HepG2 (cell line): ENCODE data around the gene RNF208. TPM values are rescaled to one million over a fixed set of nuclear protein-coding genes. Genes with fewer than 3 reads are reported as not detected.

ENCODE experiments used
- AKAP8 ChIP-seq: sonication (generic); formaldehyde crosslinking; IDR thresholded peaks from 2 replicates; pipeline ENCODE4 v1.5.1; 2020; ENCODE audit warnings: mild to moderate bottlenecking, missing genetic modification reagents
- CBX5 ChIP-seq: sonication (generic); formaldehyde crosslinking; IDR thresholded peaks from 2 replicates; pipeline ENCODE4 v1.4.0; 2020; ENCODE audit warnings: missing genetic modification reagents, borderline replicate concordance
- DNMT3B ChIP-seq: conservative IDR thresholded peaks from 2 replicates; pipeline ENCODE4 v1.6.1; 2016; ENCODE audit warnings: missing biosample characterization, control low read depth
- GABPB1 ChIP-seq: IDR thresholded peaks from 2 replicates; pipeline ENCODE4 v1.6.1; 2016; ENCODE audit warnings: mild to moderate bottlenecking, missing genetic modification reagents, moderate library complexity, missing compliant biosample characterization
- HCFC1 ChIP-seq: fragments of 150-350 bp; IDR thresholded peaks from 2 replicates; pipeline ENCODE4 v1.6.1; 2014; ENCODE audit warnings: low read depth, low read length
- KLF9 ChIP-seq: IDR thresholded peaks from 2 replicates; pipeline ENCODE4 v1.6.1; 2016; ENCODE audit warnings: low read depth
- NCOA1 ChIP-seq: sonication (generic); formaldehyde crosslinking; IDR thresholded peaks from 2 replicates; pipeline ENCODE4 v1.9.0; 2021; ENCODE audit warnings: missing genetic modification reagents
- NCOA2 ChIP-seq: sonication (generic); formaldehyde crosslinking; IDR thresholded peaks from 2 replicates; pipeline ENCODE4 v1.8.0; 2022; ENCODE audit warnings: inconsistent platforms
- PAX8 ChIP-seq: sonication (generic); formaldehyde crosslinking; IDR thresholded peaks from 2 replicates; pipeline ENCODE4 v1.8.0; 2022; ENCODE audit warnings: mild to moderate bottlenecking, missing genetic modification reagents, borderline replicate concordance
- RFXAP ChIP-seq: sonication (generic); formaldehyde crosslinking; IDR thresholded peaks from 2 replicates; pipeline ENCODE4 v1.4.0; 2020; ENCODE audit warnings: missing genetic modification reagents, borderline replicate concordance
- SIX1 ChIP-seq: sonication (generic); formaldehyde crosslinking; IDR thresholded peaks from 2 replicates; pipeline ENCODE4 v1.4.0; 2020; ENCODE audit warnings: missing genetic modification reagents, borderline replicate concordance
- SOX5 ChIP-seq: IDR thresholded peaks from 2 replicates; pipeline ENCODE4 v1.6.1; 2016; ENCODE audit warnings: borderline replicate concordance
- TEAD2 ChIP-seq: sonication (generic); formaldehyde crosslinking; IDR thresholded peaks from 2 replicates; pipeline ENCODE4 v1.9.0; 2021; ENCODE audit warnings: missing genetic modification reagents
- ZNF224 ChIP-seq: sonication (generic); formaldehyde crosslinking; IDR thresholded peaks from 2 replicates; pipeline ENCODE4 v1.5.0; 2020; ENCODE audit warnings: mild to moderate bottlenecking, missing genetic modification reagents
- ZNF496 ChIP-seq: sonication (generic); formaldehyde crosslinking; IDR thresholded peaks from 2 replicates; pipeline ENCODE4 v1.8.1; 2023; ENCODE audit warnings: mild to moderate bottlenecking, moderate library complexity, missing genetic modification reagents; ENCODE audit not compliant: insufficient replicate concordance
- polyA plus RNA-seq, 8 experiments: library from polyadenylated mRNA; depleted of rRNA in 3 of 8; stranded (reverse) in 7 of 8; unstranded in 1 of 8; fragments of >200 nt; fragmentation: Illumina TruSeq in 4 of 8; extraction: Trizol in 4 of 8; gene quantifications; 2 replicates each; pipeline versions ENCODE4 v1.2.1 to v1.2.3, GENCODE V29; 2011 to 2016; ENCODE audit warnings: low read depth in 4 of 8, missing spikeins in 1 of 8, mixed read lengths in 1 of 8; ENCODE audit not compliant: insufficient read depth in 1 of 8
- total RNA-seq, 5 experiments: library from RNA; depleted of rRNA; stranded (reverse); fragments of >200 nt; fragmentation: Illumina TruSeq; extraction: Trizol; gene quantifications; 2 replicates each; pipeline ENCODE4 v1.2.3, GENCODE V29; 2016; ENCODE audit warnings: low read depth in 1 of 5
- TF ChIP-seq, protein P1 (sequence below): sonication (generic); formaldehyde crosslinking; IDR thresholded peaks from 2 replicates; pipeline ENCODE4 v1.4.0; 2020; ENCODE audit warnings: low read depth, missing genetic modification reagents
- TF ChIP-seq, protein P2 (sequence below): IDR thresholded peaks from 2 replicates; pipeline ENCODE4 v1.6.1; 2018; ENCODE audit warnings: missing genetic modification reagents
- TF ChIP-seq, protein P3 (sequence below): sonication (generic); formaldehyde crosslinking; IDR thresholded peaks from 2 replicates; pipeline ENCODE4 v1.5.1; 2020; ENCODE audit warnings: missing genetic modification reagents, mild to moderate bottlenecking, borderline replicate concordance
- TF ChIP-seq, protein P4 (sequence below), 2 experiments: IDR thresholded peaks; 2 replicates each; pipeline ENCODE4 v1.6.1; 2011 to 2012; ENCODE audit warnings: low read length in 2 of 2, borderline replicate concordance in 1 of 2, low read depth in 1 of 2, mild to moderate bottlenecking in 1 of 2, moderate library complexity in 1 of 2

The RNF208 gene
- total and polyA plus RNA-seq, 2 of the 13 experiments (the other 11 are each of a cell fraction or from before 2014, with no cell fraction given): 1.6 to 2.1 TPM

- TF ChIP-seq, protein P1, sequence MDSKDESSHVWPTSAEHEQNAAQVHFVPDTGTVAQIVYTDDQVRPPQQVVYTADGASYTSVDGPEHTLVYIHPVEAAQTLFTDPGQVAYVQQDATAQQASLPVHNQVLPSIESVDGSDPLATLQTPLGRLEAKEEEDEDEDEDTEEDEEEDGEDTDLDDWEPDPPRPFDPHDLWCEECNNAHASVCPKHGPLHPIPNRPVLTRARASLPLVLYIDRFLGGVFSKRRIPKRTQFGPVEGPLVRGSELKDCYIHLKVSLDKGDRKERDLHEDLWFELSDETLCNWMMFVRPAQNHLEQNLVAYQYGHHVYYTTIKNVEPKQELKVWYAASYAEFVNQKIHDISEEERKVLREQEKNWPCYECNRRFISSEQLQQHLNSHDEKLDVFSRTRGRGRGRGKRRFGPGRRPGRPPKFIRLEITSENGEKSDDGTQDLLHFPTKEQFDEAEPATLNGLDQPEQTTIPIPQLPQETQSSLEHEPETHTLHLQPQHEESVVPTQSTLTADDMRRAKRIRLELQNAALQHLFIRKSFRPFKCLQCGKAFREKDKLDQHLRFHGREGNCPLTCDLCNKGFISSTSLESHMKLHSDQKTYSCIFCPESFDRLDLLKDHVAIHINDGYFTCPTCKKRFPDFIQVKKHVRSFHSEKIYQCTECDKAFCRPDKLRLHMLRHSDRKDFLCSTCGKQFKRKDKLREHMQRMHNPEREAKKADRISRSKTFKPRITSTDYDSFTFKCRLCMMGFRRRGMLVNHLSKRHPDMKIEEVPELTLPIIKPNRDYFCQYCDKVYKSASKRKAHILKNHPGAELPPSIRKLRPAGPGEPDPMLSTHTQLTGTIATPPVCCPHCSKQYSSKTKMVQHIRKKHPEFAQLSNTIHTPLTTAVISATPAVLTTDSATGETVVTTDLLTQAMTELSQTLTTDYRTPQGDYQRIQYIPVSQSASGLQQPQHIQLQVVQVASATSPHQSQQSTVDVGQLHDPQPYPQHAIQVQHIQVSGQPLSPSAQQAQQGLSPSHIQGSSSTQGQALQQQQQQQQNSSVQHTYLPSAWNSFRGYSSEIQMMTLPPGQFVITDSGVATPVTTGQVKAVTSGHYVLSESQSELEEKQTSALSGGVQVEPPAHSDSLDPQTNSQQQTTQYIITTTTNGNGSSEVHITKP (CRISPR knock-in tag): no peak
- TF ChIP-seq AKAP8 (CRISPR knock-in tag): peak; percentile 88
- peak; percentile 93; the same call in 1 of the 2 replicates for TF ChIP-seq NCOA1 (CRISPR knock-in tag)
- no peak for TF ChIP-seq ZNF496 (CRISPR knock-in tag)
- peak; percentile 56 for TF ChIP-seq SOX5 (CRISPR knock-in tag)
- TF ChIP-seq, protein P2, sequence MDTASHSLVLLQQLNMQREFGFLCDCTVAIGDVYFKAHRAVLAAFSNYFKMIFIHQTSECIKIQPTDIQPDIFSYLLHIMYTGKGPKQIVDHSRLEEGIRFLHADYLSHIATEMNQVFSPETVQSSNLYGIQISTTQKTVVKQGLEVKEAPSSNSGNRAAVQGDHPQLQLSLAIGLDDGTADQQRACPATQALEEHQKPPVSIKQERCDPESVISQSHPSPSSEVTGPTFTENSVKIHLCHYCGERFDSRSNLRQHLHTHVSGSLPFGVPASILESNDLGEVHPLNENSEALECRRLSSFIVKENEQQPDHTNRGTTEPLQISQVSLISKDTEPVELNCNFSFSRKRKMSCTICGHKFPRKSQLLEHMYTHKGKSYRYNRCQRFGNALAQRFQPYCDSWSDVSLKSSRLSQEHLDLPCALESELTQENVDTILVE (CRISPR knock-in tag): peak; percentile 68; the same call in 1 of the 2 replicates
- TF ChIP-seq KLF9: no peak
- TF ChIP-seq HCFC1: peak; percentile 91
- no peak for TF ChIP-seq TEAD2 (CRISPR knock-in tag)
- peak; percentile 93 for TF ChIP-seq CBX5 (CRISPR knock-in tag)
- TF ChIP-seq, protein P3, sequence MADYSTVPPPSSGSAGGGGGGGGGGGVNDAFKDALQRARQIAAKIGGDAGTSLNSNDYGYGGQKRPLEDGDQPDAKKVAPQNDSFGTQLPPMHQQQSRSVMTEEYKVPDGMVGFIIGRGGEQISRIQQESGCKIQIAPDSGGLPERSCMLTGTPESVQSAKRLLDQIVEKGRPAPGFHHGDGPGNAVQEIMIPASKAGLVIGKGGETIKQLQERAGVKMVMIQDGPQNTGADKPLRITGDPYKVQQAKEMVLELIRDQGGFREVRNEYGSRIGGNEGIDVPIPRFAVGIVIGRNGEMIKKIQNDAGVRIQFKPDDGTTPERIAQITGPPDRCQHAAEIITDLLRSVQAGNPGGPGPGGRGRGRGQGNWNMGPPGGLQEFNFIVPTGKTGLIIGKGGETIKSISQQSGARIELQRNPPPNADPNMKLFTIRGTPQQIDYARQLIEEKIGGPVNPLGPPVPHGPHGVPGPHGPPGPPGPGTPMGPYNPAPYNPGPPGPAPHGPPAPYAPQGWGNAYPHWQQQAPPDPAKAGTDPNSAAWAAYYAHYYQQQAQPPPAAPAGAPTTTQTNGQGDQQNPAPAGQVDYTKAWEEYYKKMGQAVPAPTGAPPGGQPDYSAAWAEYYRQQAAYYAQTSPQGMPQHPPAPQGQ (CRISPR knock-in tag): no peak
- no peak for TF ChIP-seq PAX8 (CRISPR knock-in tag)
- TF ChIP-seq NCOA2 (CRISPR knock-in tag): peak; percentile 37; the same call in 1 of the 2 replicates
- TF ChIP-seq, protein P4, sequence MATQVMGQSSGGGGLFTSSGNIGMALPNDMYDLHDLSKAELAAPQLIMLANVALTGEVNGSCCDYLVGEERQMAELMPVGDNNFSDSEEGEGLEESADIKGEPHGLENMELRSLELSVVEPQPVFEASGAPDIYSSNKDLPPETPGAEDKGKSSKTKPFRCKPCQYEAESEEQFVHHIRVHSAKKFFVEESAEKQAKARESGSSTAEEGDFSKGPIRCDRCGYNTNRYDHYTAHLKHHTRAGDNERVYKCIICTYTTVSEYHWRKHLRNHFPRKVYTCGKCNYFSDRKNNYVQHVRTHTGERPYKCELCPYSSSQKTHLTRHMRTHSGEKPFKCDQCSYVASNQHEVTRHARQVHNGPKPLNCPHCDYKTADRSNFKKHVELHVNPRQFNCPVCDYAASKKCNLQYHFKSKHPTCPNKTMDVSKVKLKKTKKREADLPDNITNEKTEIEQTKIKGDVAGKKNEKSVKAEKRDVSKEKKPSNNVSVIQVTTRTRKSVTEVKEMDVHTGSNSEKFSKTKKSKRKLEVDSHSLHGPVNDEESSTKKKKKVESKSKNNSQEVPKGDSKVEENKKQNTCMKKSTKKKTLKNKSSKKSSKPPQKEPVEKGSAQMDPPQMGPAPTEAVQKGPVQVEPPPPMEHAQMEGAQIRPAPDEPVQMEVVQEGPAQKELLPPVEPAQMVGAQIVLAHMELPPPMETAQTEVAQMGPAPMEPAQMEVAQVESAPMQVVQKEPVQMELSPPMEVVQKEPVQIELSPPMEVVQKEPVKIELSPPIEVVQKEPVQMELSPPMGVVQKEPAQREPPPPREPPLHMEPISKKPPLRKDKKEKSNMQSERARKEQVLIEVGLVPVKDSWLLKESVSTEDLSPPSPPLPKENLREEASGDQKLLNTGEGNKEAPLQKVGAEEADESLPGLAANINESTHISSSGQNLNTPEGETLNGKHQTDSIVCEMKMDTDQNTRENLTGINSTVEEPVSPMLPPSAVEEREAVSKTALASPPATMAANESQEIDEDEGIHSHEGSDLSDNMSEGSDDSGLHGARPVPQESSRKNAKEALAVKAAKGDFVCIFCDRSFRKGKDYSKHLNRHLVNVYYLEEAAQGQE (IDR thresholded peaks at IDR 0.05; ENCODE audit: borderline replicate concordance in 1 of 2, low read depth in 1 of 2, low read length in 2 of 2): no peak; a peak in 1 of 4 replicates
- TF ChIP-seq DNMT3B (CRISPR knock-in tag): no peak
- TF ChIP-seq SIX1 (CRISPR knock-in tag): no peak
- peak; percentile 68; the same call in 1 of the 2 replicates for TF ChIP-seq ZNF224 (CRISPR knock-in tag)
- peak; percentile 95 for TF ChIP-seq GABPB1 (CRISPR knock-in tag)
- TF ChIP-seq RFXAP (CRISPR knock-in tag): peak; percentile 64; the same call in 1 of the 2 replicates
Observed at GRCh38 chr9:137188490-137189296, 33.3 kb downstream of the RNF208 start, which contains the start of the genes ANAPC2 and SSNA1 (continued).
